Ramos (cell line): ENCODE results near the gene IFITM1.
"Not testable (repeated sequence)": the region's sequence is repeated elsewhere in the genome, so short reads cannot be mapped to it uniquely, and the experiment has no call there.

Experiments
- in situ Hi-C: fragments of 300-500 bp; cut with MboI; formaldehyde crosslinking; loops from one replicate; pipeline ENCODE4 v1.14.3; 2022; ENCODE audit warnings: low sequenced_read_pairs; ENCODE audit not compliant: unreplicated experiment

Gene IFITM1

GRCh38 chr11:282171-282570 lies 31.7 kb upstream of the IFITM1 start:
- in situ Hi-C loops: no loop called here

- in situ Hi-C loops: no loop called here
These were observed 31.0 kb upstream of the IFITM1 start for GRCh38 chr11:282630-283360.

DNA sequence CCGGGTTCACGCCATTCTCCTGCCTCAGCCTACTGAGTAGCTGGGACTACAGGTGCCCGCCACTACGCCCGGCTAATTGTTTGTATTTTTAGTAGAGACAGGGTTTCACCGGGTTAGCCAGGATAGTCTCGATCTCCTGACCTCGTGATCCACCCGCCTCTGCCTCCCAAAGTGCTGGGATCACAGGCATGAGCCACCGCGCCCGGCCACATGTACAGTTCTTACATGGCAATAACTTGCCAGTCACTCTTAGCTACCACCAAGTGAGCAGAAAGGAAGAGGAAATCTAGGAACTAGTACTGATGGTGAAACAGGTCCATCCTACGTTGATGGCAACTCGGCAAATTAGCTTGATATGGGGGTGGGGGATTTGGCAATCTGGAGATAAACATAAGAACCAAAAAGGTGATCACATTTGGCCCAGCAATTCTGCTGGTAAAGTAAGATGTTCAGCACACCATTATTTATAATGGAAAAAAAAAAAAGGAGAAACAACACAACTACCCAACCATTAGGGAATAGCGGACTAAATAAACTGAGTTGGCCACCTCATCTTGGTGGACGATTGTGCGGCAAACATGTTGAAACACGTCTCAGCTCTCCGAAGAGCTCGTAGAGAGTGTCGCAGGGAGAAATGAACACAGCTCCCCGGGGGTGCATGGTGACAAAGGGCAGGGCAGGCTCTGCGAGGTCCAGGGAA lies 30.3 kb upstream of the IFITM1 start:
- in situ Hi-C loops: no loop called here

DNA sequence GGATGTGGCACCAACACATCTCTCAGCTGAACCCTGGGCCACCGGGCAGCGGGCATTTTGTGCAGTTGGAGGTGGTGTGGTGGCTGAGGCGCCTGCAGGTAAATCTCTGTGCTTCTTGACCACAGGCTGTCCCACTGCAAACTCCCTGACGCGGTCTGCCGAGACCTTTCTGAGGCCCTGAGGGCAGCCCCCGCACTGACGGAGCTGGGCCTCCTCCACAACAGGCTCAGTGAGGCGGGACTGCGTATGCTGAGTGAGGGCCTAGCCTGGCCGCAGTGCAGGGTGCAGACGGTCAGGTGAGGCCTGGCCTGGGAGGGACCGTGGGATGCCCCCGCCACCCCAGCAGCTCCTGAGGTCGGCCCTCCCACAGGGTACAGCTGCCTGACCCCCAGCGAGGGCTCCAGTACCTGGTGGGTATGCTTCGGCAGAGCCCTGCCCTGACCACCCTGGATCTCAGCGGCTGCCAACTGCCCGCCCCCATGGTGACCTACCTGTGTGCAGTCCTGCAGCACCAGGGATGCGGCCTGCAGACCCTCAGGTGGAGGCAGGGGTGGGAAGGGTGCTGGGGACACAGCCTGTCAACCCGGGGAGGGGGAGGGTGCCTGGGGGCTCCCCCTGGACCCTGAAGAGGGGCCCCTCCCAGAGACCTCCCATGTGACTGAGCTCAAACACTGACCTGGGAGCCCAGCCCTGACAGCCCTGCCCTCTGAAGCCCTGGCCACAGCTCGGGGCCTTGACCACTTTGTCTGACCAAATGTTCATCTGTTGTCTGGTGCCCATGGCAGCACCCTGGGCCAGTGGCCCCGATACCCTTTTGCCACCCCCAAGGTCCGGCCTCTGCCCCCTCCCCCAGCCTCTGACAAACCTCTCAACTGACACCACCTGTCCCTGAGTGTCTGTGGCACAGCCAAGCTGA lies 29.5 kb upstream of the IFITM1 start:
- in situ Hi-C loops: no loop called here

DNA sequence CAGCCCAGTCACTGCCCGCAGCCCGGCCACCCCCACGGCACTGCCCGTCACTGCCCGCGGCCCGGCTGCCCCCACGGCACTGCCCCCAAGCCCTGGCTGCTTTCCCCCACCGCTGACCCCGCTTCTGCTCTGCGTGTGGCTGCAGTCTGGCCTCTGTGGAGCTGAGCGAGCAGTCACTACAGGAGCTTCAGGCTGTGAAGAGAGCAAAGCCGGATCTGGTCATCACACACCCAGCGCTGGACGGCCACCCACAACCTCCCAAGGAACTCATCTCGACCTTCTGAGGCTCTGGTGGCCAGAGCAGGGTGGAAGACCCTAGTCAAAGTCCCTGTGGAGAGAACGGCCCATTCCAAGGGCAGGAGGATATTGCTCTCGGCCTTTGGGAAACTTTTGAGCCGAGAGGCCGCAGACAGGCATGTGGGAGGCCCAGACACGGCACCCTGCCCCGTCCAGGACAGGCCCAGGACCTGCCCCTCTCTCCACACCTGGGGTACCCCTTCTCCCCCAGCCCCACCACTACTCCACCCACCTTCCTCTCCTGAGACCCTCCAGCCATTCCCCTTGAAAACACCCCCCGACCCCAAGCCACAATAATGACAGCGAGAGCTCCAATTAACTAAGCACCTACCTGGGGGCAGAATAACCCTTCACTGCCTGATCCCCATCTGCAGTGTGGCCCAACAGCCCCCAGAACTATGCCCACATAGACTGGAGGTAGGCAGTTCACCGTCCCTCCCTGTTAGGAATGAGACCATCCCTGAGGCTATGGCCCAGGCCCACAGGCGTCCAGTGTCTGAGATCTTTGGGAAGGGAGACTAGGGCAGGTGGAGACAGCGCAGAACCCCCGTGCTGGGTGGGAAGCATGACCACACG lies 28.6 kb upstream of the IFITM1 start:
- in situ Hi-C loops: no loop called here

DNA sequence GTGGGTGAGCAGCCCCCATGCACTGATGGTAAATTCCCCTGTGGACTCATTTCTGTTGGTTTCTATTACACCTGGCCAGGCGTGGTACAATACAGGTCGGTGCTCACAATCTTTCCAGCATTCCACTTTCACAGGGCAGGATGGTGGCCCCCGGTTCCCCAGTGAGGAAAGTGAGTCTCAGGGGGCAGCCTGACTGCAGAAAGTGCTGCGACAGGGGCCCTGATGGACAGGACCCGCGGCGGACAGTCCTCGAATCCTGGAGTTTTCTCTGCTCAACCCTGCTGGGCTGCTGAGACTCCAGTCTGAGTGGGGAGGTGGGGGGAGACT lies 28.0 kb upstream of the IFITM1 start:
- in situ Hi-C loops: no loop called here

- in situ Hi-C loops: not testable (repeated sequence)
These were observed 26.6 kb upstream of the IFITM1 start for GRCh38 chr11:286977-287820.

DNA sequence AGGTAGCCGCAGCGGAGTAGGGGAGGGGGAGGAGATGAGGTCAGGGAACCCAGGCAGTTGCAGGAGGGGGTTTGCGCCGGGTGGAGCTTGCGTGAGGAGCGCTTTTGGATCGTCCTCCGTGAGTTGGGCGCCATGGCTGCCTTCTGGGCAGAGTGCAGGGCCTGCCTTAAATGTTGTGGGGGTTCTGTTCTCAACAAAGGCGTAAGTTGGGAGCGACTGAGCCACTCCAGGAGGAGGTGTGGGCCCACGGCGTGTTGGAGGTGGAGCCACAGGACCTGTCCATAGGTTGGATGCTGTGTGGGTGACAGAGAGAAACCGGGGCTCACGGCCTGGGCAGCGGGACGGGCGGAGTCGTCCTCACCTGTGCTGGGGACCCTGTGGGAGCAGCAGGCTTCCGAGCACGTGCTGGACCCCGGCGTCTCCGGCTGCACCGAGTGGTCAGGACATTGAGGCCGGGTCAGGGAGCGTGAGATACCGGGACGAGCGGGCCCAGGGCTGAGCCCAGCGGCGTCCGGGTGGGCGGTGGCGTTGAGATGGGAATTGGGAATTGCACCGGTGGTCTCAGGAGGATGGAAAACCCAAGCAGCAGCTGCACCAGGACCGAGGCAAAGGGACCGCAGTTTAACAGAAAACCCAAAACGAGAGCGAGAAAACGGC lies 25.9 kb upstream of the IFITM1 start:
- in situ Hi-C loops: no loop called here

DNA sequence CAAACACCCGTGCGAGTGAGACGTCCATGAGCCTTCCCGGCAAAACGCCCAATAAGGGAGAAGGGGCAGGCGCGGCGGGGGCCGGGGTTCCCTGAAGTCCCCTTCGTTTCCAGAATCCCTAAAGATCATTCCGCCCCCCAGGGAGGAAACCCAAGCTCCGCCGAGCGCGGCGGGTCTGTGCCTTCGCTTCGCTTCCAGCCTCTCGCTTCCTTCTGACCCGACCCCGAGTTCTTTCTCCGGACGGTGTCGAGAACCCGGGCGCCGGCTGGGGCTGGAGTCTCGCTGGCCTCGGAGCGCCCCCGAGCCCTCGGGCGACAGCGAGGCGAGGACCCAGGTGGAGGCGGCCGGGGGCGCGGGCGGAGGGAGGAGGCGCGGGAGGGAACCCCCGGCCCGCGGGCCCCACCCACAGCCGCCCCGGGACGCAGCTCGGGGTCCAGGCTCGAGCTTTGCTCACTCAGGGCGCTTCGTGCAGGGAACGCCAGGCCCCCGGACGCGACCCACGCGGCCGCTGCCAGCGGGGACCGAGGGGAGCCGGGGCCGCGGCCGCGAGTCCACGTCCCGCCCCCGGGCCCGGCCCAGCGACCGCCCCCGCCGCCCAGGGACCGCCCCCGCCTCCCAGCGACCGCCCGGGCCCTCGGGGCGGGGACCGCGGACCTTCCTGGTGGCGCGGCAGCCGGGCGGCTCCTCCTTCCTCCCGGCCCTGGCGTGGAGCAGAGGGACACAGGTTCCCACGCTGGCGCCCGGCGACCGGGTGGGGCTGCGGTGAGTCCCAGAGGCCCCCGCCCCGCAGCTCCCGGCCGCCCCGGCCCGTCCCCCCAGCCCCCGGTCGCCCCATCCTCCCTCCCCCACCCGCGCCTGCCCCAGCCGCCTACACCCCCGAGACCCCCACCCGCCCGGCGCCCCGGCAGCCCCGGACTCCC lies 25.1 kb upstream of the IFITM1 start, which contains the start of gene PGGHG:
TSS of gene PGGHG (plus strand) at position 649 of the 920 bp plus-strand sequence. CDS start 691 bp downstream, outside the sequence.
- in situ Hi-C loops: no loop called here

DNA sequence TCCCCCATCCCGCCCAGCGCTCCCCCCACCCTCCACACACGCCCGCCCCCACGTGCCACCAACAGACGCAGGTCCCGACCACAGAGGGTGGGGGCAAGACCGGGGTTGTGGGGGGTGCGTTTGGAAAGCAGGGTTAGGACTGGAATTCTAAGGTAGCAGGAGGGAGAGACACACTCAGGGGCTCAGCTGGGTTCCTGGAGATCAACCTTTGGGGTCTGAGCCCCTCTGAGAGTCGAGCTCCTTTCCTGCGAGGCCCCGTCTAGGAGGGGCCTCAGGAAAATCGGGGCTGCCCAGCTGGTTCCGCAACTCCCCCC lies 24.5 kb upstream of the IFITM1 start:
- in situ Hi-C loops: no loop called here

DNA sequence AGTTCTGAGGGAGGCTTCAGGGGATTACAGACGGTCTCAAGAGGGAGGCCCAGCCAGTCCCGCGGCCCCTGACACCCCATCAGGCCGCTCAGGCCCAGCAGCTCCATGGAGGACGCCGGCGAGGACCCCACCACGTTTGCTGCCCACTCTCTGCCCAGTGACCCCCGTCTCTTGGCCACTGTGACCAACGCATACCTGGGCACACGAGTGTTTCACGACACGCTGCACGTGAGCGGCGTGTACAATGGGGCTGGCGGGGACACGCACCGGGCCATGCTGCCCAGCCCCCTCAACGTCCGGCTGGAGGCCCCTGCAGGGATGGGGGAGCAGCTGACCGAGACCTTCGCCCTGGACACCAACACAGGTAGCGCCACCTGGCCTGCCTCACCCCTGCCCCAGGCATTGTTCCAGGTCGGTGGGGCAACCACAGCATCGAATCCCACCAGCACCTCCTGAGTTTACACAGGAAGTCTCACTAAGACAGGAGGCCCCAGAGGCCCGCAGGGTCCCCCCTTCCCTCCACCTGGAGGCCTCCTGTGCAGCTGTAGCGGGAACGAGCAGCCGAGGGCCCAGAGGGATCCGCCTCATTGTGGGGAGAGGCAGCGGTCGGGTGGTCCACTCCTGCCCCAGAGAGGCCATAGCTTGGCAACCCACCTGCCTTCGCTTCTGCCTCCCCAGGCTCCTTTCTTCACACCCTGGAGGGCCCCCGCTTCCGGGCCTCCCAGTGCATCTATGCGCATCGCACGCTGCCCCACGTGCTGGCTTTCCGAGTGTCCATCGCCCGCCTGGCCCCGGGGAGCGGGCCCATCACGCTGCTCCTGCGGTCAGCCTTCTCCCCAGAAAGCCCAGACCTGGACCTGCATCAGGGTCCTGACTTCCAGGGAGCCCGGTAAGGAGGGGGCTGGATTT lies 23.9 kb upstream of the IFITM1 start:
- in situ Hi-C loops: no loop called here

- in situ Hi-C loops: no loop called here
These were observed 23.1 kb upstream of the IFITM1 start for GRCh38 chr11:290621-291231.

GRCh38 chr11:291281-292210 lies 22.3 kb upstream of the IFITM1 start:
- in situ Hi-C loops: no loop called here

- in situ Hi-C loops: no loop called here
These were observed 21.4 kb upstream of the IFITM1 start for GRCh38 chr11:292211-293121.
